WTC11 (cell line): Measurements from ENCODE around the gene ZNF800. TPM values are rescaled to one million over a fixed set of nuclear protein-coding genes. Genes with fewer than 3 reads are reported as not detected.

ENCODE experiments used
- ATAC-seq: fragments of 200-7000 bp; cut with Tn5 transposase; 2 replicates; pipeline ENCODE4 v1.10.0; 2021; ENCODE audit warnings: mild to moderate bottlenecking, moderate library complexity
- CTCF ChIA-PET: fragments of 300-600 bp; sonication (Branson Sonifier 250); formaldehyde crosslinking; loops from one replicate; lab custom pipeline; 2021; ENCODE audit warnings: antibody characterized with exemption; lab: Charles Lee
- POLR2A ChIA-PET: fragments of 350-600 bp; sonication (Branson Sonifier 250); formaldehyde crosslinking; loops from one replicate; lab custom pipeline; 2021; ENCODE audit warnings: antibody characterized with exemption; lab: Charles Lee
- DNase-seq: peaks from one replicate; pipeline ENCODE4 v3.0.0; 2021; ENCODE audit warnings: low spot score
- H3K27ac Mint-ChIP-seq: 2 replicates; pipeline ENCODE4 v1.8.0; 2021; ENCODE audit warnings: mixed read lengths
- H3K27me3 Mint-ChIP-seq: 2 replicates; pipeline ENCODE4 v1.8.0; 2021; ENCODE audit warnings: low read depth, mild to moderate bottlenecking, moderate library complexity, mixed read lengths
- H3K36me3 Mint-ChIP-seq: 2 replicates; pipeline ENCODE4 v1.8.0; 2021; ENCODE audit warnings: mixed read lengths
- H3K4me1 Mint-ChIP-seq: 2 replicates; pipeline ENCODE4 v1.8.0; 2022; ENCODE audit warnings: mixed read lengths
- H3K4me3 Mint-ChIP-seq: 2 replicates; pipeline ENCODE4 v1.8.0; 2021; ENCODE audit warnings: mild to moderate bottlenecking, moderate library complexity, mixed read lengths
- H3K9me3 Mint-ChIP-seq: 2 replicates; pipeline ENCODE4 v1.8.0; 2021; ENCODE audit warnings: mixed read lengths
- ARID4B ChIP-seq: sonication (generic); formaldehyde crosslinking; IDR thresholded peaks from 2 replicates; pipeline ENCODE4 v1.8.0; 2023; ENCODE audit warnings: missing genetic modification reagents, mild to moderate bottlenecking, borderline replicate concordance
- JUN ChIP-seq: sonication (generic); formaldehyde crosslinking; IDR thresholded peaks from 2 replicates; pipeline ENCODE4 v1.8.0; 2023; ENCODE audit warnings: mild to moderate bottlenecking, missing genetic modification reagents
- NFATC4 ChIP-seq: fragments of 250-450 bp; sonication (Bioruptor Pico); IDR thresholded peaks from 2 replicates; pipeline ENCODE4 v1.9.0; 2021; ENCODE audit warnings: mild to moderate bottlenecking
- NR2C2 ChIP-seq: sonication (generic); formaldehyde crosslinking; IDR thresholded peaks from 2 replicates; pipeline ENCODE4 v1.8.0; 2022; ENCODE audit warnings: mild to moderate bottlenecking, missing genetic modification reagents
- SMAD4 ChIP-seq: sonication (generic); formaldehyde crosslinking; IDR thresholded peaks from 2 replicates; pipeline ENCODE4 v1.8.0; 2022; ENCODE audit warnings: mild to moderate bottlenecking, missing genetic modification reagents
- USF2 ChIP-seq: sonication (generic); formaldehyde crosslinking; IDR thresholded peaks from 2 replicates; pipeline ENCODE4 v1.8.1; 2023; ENCODE audit warnings: mild to moderate bottlenecking, missing genetic modification reagents, moderate library complexity
- ZNF121 ChIP-seq: sonication (generic); formaldehyde crosslinking; IDR thresholded peaks from 2 replicates; pipeline ENCODE4 v1.8.0; 2023; ENCODE audit warnings: missing genetic modification reagents
- ZNF219 ChIP-seq: sonication (generic); formaldehyde crosslinking; IDR thresholded peaks from 2 replicates; pipeline ENCODE4 v1.8.0; 2023; ENCODE audit warnings: missing genetic modification reagents, mild to moderate bottlenecking, borderline replicate concordance
- total RNA-seq: library from RNA; stranded (reverse); gene quantifications from 3 replicates; pipeline ENCODE4 v1.2.3, GENCODE V29; 2021
- TF ChIP-seq, protein P1 (sequence below): sonication (generic); formaldehyde crosslinking; IDR thresholded peaks from 2 replicates; pipeline ENCODE4 v1.8.1; 2022; ENCODE audit warnings: missing genetic modification reagents, borderline replicate concordance
- TF ChIP-seq, protein P2 (sequence below): fragments of 250-450 bp; sonication (Bioruptor Pico); IDR thresholded peaks from 2 replicates; pipeline ENCODE4 v1.9.0; 2021; ENCODE audit warnings: mild to moderate bottlenecking
- TF ChIP-seq, protein P3 (sequence below): sonication (generic); formaldehyde crosslinking; conservative IDR thresholded peaks from 2 replicates; pipeline ENCODE4 v1.8.1; 2022; ENCODE audit warnings: mild to moderate bottlenecking, missing genetic modification reagents
- TF ChIP-seq, protein P4 (sequence below): sonication (generic); formaldehyde crosslinking; conservative IDR thresholded peaks from 2 replicates; pipeline ENCODE4 v1.8.1; 2023; ENCODE audit warnings: mild to moderate bottlenecking, low read depth, missing genetic modification reagents, moderate library complexity
- TF ChIP-seq, protein P5 (sequence below): sonication (generic); formaldehyde crosslinking; IDR thresholded peaks from 2 replicates; pipeline ENCODE4 v1.8.1; 2022; ENCODE audit warnings: mild to moderate bottlenecking, moderate library complexity, missing genetic modification reagents
- TF ChIP-seq, protein P6 (sequence below): sonication (generic); formaldehyde crosslinking; IDR thresholded peaks from 2 replicates; pipeline ENCODE4 v1.8.0; 2023; ENCODE audit warnings: mild to moderate bottlenecking, missing genetic modification reagents

The ZNF800 gene
- total RNA-seq, 1 experiment from 2014 or later, result 5.7 TPM

DNA sequence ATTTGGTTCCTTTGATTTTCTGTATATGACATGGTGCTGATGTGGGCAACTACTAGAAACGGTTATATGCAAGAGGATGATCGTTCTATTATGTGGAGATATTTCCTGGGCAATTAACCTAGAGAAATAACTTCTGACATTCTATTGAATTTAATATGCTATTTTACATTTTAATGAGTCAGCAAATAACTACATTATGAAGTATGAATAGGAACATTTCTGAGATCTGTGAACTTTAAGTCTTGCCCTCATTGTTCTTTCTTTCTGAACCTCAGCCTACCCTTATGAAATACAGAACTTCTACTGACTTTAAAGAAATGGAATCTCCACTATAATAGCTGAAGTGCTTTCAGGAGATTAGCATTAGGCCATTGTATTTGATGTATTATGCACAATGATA, 59.6 kb downstream of the ZNF800 start (continued):
- TF ChIP-seq, protein P1, sequence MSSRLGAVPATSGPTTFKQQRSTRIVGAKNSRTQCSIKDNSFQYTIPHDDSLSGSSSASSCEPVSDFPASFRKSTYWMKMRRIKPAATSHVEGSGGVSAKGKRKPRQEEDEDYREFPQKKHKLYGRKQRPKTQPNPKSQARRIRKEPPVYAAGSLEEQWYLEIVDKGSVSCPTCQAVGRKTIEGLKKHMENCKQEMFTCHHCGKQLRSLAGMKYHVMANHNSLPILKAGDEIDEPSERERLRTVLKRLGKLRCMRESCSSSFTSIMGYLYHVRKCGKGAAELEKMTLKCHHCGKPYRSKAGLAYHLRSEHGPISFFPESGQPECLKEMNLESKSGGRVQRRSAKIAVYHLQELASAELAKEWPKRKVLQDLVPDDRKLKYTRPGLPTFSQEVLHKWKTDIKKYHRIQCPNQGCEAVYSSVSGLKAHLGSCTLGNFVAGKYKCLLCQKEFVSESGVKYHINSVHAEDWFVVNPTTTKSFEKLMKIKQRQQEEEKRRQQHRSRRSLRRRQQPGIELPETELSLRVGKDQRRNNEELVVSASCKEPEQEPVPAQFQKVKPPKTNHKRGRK (CRISPR knock-in tag), result no peak
- TF ChIP-seq ZNF219 (CRISPR knock-in tag) (no peak), USF2 (CRISPR knock-in tag) (no peak)
- TF ChIP-seq, protein P2, sequence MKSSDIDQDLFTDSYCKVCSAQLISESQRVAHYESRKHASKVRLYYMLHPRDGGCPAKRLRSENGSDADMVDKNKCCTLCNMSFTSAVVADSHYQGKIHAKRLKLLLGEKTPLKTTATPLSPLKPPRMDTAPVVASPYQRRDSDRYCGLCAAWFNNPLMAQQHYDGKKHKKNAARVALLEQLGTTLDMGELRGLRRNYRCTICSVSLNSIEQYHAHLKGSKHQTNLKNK (CRISPR knock-in tag), result no peak
- TF ChIP-seq, all 79 proteins: peak for 0

GRCh38 chr7:127330070-127330469, 62.4 kb downstream of the ZNF800 start:
- Mint-ChIP-seq H3K9me3 (no peaks in the 10 kb centered on the region), H3K27me3 (peaks cover 30% of the 10 kb centered on the region), H3K4me3 (no peak overlapping the region), H3K4me1 (no peaks in the 10 kb centered on the region), H3K27ac (no peak overlapping the region), H3K36me3 (no peaks in the 10 kb centered on the region)
- no peak for DNase-seq
- no peak for ATAC-seq
- TF ChIP-seq ZNF121 (CRISPR knock-in tag), result no peak
- no peak for TF ChIP-seq JUN (CRISPR knock-in tag)
- TF ChIP-seq, protein P3, sequence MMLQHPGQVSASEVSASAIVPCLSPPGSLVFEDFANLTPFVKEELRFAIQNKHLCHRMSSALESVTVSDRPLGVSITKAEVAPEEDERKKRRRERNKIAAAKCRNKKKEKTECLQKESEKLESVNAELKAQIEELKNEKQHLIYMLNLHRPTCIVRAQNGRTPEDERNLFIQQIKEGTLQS (CRISPR knock-in tag), result no peak
- TF ChIP-seq, protein P4, sequence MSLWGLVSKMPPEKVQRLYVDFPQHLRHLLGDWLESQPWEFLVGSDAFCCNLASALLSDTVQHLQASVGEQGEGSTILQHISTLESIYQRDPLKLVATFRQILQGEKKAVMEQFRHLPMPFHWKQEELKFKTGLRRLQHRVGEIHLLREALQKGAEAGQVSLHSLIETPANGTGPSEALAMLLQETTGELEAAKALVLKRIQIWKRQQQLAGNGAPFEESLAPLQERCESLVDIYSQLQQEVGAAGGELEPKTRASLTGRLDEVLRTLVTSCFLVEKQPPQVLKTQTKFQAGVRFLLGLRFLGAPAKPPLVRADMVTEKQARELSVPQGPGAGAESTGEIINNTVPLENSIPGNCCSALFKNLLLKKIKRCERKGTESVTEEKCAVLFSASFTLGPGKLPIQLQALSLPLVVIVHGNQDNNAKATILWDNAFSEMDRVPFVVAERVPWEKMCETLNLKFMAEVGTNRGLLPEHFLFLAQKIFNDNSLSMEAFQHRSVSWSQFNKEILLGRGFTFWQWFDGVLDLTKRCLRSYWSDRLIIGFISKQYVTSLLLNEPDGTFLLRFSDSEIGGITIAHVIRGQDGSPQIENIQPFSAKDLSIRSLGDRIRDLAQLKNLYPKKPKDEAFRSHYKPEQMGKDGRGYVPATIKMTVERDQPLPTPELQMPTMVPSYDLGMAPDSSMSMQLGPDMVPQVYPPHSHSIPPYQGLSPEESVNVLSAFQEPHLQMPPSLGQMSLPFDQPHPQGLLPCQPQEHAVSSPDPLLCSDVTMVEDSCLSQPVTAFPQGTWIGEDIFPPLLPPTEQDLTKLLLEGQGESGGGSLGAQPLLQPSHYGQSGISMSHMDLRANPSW (CRISPR knock-in tag), result no peak
- TF ChIP-seq NFATC4 (CRISPR knock-in tag), result no peak
- TF ChIP-seq, protein P5, sequence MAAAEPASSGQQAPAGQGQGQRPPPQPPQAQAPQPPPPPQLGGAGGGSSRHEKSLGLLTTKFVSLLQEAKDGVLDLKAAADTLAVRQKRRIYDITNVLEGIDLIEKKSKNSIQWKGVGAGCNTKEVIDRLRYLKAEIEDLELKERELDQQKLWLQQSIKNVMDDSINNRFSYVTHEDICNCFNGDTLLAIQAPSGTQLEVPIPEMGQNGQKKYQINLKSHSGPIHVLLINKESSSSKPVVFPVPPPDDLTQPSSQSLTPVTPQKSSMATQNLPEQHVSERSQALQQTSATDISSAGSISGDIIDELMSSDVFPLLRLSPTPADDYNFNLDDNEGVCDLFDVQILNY (CRISPR knock-in tag), result no peak
- TF ChIP-seq, protein P6, sequence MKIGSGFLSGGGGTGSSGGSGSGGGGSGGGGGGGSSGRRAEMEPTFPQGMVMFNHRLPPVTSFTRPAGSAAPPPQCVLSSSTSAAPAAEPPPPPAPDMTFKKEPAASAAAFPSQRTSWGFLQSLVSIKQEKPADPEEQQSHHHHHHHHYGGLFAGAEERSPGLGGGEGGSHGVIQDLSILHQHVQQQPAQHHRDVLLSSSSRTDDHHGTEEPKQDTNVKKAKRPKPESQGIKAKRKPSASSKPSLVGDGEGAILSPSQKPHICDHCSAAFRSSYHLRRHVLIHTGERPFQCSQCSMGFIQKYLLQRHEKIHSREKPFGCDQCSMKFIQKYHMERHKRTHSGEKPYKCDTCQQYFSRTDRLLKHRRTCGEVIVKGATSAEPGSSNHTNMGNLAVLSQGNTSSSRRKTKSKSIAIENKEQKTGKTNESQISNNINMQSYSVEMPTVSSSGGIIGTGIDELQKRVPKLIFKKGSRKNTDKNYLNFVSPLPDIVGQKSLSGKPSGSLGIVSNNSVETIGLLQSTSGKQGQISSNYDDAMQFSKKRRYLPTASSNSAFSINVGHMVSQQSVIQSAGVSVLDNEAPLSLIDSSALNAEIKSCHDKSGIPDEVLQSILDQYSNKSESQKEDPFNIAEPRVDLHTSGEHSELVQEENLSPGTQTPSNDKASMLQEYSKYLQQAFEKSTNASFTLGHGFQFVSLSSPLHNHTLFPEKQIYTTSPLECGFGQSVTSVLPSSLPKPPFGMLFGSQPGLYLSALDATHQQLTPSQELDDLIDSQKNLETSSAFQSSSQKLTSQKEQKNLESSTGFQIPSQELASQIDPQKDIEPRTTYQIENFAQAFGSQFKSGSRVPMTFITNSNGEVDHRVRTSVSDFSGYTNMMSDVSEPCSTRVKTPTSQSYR (CRISPR knock-in tag), result no peak
- TF ChIP-seq SMAD4 (CRISPR knock-in tag), result no peak
- no peak for TF ChIP-seq ARID4B
- no peak for TF ChIP-seq NR2C2 (CRISPR knock-in tag)
- CTCF ChIA-PET, result no interaction called here
- POLR2A ChIA-PET, result no interaction called here
